Eye (tissue), 1 donor: Measurements from ENCODE around the gene TWSG1.
A peak's percentile ranks its signal among the peaks of the same experiment; 100 is the strongest.

Experiments
- DNase-seq: peaks from one replicate; pipeline ENCODE4 v3.0.0-alpha.2; 2015

The TWSG1 gene

GRCh38 chr18:9334329-9334972 is at the start of gene TWSG1:
Gene TWSG1, plus strand, starts transcription at chr18:9334773. Its CDS starts 2,457 bp downstream, at chr18:9337230.
- peak; percentile 97 for DNase-seq

DNA sequence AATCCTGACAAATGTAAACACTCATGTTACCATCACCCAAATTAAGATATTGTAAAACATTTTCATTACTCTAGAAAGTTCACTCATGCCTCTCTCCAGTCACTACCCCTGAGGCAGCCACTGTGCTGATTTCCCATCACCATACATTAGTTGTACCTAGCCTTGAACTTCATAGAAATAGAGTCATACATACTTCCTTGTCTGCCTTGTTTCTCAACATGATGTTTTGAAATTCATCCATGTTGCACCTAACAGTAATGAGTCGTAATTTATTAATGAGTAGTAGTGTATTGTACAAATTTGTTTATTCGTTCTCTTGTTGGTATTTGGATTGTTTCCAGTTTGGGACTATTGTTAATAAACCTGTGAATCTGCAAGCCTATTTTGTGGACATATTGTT is 49.0 kb upstream of the TWSG1 start:
- no peak for DNase-seq

DNA sequence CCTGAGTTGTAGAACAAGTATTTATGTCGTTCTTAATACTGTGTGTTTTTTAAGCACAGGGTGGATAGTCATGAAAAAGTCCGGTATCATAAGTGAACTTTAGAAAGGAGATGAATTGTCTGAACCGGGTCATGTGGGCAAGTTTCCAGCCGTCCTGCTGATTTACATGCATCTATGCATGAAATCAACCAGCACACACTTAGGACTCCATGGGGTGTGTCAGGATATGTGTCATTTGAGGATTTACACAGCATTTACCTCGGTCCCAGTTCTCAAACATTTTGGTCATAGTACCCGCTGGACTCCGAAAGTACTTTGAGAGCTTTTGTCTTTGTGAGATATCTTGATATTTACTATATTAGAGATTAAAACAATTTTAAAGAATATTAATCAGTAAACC is 47.5 kb upstream of the TWSG1 start:
- DNase-seq, result no peak

- no peak for DNase-seq
These were observed 44.9 kb upstream of the TWSG1 start for GRCh38 chr18:9289698-9290097.

GRCh38 chr18:9290156-9290555 is 44.4 kb upstream of the TWSG1 start:
- DNase-seq, result no peak

- no peak for DNase-seq
These were observed 42.5 kb upstream of the TWSG1 start for GRCh38 chr18:9292047-9292446.

GRCh38 chr18:9293948-9294347 is 40.6 kb upstream of the TWSG1 start:
- no peak for DNase-seq

GRCh38 chr18:9296233-9297006 is 38.2 kb upstream of the TWSG1 start:
- DNase-seq, result no peak

DNA sequence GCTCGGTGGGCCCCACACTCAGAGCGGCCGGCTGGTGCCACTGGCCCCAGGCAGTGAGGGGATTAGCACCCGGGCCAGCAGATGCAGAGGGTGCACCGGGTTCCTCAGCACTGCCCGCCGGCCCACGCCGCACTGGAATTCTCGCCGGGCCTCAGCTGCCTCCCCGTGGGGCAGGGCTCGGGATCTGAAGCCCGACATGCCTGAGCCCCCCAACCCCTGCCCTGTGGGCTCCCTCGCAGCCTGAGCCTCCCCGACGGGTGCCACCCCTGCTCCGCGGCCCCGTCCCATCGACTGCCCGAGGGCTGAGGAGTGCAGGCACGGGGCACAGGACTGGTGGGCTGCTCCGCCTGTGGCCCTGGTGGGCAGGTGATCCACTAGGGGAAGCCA is 37.6 kb upstream of the TWSG1 start:
- DNase-seq, result no peak

- no peak for DNase-seq
These were observed 30.0 kb upstream of the TWSG1 start for GRCh38 chr18:9304388-9305070.

DNA sequence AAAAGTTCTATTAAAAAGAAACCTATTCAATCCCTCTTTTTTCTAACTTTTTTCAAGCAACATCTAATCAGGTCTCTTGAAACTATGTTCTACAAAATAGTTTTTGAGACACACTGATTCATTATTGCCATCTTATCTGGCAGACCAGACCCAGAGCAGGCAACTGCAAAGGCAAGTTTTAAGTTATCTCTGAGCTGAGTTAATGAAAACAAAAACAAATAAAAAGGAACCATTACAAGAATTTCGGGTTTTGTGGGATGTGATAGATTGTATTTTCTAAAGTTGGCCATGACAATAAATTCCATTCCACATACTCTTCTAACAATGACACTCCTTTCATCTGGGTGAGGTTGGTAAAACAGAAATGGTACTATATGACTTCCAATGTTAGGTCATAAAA is 15.2 kb upstream of the TWSG1 start:
- DNase-seq, result no peak

DNA sequence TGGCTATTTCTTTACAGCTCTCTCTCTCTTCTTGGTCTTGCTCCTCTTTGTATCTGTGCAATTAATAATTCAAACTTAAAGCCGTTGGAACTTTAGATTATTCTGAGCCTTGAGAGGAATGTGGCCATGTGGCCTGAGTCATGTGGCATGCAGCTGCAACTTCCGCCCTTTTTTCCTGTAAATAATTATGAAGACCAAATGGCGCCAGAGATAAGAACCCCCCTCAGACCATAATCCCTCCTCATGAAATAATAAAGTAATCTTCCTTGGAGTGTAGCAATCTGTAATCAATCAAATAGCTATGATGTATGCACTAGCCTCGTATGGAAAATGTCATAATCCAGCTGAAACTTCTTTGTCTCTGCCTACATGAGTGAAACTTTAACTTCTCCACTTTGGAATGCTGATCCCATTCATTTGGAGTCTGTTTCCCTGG is 13.5 kb upstream of the TWSG1 start:
- DNase-seq, result peak; percentile 19

DNA sequence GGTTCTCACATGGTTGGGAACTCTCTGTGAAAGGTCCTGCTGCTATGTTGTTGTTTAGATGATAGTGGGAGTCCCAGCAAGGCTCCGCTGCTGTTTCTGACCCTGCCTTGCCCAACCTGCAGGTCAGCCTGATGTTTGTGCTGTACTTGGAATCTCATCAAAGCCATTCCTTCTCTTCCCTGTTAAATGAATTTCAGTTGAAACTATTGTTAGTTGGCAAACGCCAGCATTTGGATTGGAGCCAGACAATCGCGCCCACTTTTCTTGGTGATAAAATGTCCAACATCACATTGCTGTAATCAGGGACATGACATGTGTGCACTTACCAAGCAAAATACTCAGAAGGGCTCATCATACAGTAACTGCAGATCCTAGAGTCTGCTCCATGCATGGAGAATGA is 12.8 kb upstream of the TWSG1 start:
- DNase-seq, result no peak

DNA sequence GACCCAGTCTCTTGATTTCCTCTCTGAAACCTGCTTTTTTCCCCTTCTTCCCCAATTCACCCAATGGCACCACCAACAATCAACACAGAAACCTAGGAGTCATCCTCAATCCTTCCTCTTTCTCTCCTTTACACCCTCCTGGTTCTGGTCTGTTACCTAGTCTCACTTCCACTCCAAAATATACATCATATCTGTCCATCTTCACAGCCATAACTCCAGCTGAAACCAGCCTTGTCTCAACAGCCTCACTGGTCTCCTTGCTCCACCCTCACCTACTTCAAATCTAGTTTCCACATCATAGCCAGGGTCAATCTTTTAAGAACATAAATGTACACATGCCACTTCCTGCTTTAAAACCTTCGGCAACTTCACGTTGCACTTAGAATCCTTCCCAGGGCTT is 11.8 kb upstream of the TWSG1 start:
- no peak for DNase-seq

GRCh38 chr18:9323750-9324445 is 10.7 kb upstream of the TWSG1 start:
- no peak for DNase-seq

GRCh38 chr18:9325716-9326115 is 8.9 kb upstream of the TWSG1 start:
- no peak for DNase-seq

DNA sequence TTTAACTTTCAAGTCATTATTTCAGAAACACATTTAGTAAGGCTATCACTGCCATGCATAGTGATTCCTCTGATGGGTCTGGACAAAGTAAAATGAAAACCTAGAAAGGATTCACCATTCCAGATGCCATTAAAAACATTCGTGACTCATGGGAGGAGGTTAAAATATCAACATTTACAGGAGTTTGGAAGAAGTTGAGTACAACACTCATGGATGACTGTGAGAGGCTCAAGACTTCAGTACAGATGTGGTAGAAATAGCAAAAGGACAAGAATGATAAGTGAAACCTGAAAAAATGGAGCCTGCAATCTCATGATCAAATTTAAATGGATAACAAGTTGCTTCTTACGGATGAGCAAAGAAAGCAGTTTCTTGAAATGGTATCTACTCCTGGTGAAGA is 5.8 kb upstream of the TWSG1 start:
- DNase-seq, result no peak

- no peak for DNase-seq
These were observed 5.1 kb upstream of the TWSG1 start for GRCh38 chr18:9329471-9329870.

- DNase-seq, result no peak
These were observed 4.2 kb upstream of the TWSG1 start for GRCh38 chr18:9330419-9330818.

DNA sequence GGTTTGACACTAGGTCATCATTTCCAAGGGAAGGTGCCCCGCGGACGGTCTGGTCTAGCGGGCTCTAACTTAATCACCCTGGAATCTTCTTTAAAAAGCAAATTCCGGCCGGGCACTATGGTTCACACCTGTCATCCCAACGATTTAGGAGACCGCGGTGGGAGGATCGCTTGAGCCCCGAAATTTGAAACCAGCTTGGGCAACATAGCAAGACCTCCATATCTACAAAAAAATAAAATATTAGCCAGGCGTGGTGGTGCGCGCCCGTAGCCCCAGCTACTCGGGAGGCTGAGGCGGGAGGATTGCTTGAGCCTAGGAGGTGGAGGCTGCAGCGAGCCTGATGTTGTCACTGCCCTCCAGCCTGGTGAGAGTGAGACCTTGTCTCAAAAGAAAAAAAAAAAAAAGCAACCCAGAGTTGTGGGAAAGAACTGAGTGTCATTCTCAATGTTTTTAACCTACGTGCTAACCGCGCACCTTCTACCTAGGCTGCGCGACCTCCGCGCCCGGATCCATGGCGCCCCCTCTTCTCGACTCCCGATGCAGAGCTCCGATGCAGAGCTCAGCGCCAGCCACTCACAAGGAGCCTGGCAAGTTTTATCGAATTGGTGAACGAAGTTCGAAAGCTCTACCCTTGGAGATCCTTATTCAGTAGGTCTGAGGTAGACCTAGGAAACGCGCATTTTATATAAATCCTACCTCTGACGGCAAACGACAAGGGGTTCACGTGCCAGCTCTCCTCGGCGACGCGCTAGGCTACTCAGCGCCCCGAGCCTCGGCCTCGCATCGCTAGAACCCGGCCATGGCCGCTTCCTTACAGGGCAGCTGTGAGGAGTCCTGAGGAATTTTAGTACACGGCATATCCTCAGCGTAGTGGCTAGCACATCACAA is 888 bp upstream of the TWSG1 start:
- no peak for DNase-seq

DNA sequence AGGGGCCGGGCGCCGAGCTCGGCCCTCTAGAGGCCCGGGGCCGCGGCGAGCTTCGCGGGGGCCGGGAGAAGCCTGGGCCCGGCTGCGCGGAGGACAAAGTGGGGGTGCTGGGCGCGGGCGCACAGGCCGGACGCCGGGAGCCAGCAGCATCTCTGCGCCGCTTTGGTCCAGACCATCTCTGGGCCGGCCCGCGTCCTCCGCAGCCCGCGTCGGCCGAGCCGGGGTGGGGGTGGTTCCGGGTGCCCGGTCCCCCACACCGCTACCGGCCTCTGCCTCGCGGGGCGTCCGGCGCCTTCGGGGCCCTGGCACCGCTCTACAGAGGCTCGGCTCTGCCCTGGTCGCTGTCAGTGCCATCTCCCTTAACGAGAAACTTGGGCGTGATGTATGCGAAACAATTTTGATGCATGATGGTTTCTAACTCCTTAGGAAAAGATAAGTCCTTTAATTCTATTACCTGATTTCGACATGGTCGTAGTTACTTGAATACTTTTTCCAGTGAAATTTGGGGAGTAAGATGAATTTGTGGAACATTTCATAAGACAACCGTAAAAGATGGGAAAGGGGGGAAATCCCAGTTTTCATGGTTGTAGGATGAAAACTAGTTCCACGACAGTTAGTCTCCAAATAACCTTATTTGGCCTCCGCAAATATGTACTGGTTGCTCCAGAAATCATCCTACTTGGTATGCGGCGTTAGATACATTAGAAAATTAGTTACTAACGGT is 562 bp downstream of the TWSG1 start:
- DNase-seq, result no peak

GRCh38 chr18:9335697-9336045 is 1.1 kb downstream of the TWSG1 start:
- DNase-seq, result no peak
